Stimulated activated naive CD4-positive, alpha-beta T cell treated with Interleukin-2 at 50 U/mL for 16 hours (primary cell): ENCODE results near the gene TEX261.
"Not testable (repeated sequence)": the region's sequence is repeated elsewhere in the genome, so short reads cannot be mapped to it uniquely, and the experiment has no call there.

Source experiments
- DNase-seq: peaks from one replicate; lab custom pipeline; 2025; lab: John Stamatoyannopoulos, UW

The TEX261 gene

DNA sequence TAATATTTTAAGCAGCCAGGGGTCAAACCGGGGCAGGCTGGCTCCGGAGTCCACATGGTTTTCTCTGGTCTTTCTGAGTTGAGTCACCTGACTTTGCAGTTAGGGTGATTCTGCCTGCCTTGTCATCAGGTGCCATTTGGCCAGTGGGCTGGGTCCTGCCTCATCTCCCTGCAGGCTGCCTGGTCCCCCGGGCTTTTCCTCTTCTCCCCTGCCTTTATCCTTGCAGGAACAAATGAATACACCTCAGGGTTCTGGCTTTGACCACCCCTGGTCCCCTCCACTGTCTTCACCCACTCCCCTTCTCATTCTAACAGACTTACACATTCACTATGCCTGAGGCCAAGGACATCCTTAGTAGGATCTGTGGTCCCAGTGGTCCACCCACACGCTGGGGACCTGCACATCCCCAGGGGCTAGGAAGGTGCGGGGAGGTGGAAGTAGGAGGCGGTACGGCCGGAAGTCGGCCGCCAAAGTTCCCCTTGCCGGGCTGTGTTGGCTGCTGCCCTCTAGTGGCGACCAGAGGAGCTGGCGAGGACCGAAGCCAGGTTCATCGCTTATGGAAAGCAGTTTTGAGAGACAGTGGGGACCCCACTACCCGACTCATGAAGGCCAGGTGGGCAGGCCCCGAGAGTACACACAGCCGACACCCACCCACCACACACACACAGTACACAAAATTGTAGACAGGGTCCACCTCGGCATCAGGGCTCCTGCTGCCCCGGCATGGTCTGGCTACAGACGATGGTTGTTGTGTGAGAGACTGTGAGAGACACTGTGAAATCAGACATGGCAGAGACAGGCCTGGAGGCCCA is 6.3 kb upstream of the TEX261 start:
- peak; percentile 73 for DNase-seq

DNA sequence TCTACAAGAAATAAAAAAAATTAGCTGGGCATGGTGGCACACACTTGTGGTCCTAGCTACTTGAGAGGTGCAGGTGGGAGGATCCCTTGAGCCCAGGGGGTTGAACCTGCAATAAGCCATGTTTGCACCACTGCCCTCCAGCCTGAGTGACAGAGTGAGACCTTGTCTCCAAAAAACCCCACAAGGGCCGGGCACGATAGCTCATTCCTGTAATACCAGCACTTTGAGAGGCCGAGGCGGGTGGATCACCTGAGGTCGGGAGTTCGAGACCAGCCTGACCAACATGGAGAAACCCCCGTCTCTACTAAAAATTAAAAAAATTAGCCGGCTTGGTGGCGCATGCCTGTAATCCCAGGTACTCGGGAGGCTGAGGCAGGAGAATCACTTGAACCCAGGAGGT is 5.3 kb upstream of the TEX261 start:
- not testable (repeated sequence) for DNase-seq

DNA sequence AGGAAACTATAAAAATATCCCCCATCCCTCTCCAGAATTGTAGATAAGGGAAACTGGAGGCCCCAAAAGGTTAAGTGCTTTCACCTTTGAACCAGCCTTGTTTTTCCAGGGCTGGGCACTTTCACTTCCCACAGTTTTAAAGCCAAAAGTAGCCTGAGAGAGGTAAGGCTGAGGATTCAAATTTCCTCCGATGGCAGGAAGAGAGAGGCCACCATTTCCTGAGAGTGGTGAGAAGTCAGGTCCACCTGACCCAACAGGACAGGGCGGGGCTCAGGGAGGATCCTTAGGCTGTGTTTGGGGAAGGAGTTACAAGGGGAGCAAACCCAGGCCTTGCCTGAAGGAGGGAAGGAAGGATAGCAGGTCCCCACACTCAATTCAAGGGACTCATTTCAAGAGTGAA is 4.7 kb upstream of the TEX261 start:
- no peak for DNase-seq

DNA sequence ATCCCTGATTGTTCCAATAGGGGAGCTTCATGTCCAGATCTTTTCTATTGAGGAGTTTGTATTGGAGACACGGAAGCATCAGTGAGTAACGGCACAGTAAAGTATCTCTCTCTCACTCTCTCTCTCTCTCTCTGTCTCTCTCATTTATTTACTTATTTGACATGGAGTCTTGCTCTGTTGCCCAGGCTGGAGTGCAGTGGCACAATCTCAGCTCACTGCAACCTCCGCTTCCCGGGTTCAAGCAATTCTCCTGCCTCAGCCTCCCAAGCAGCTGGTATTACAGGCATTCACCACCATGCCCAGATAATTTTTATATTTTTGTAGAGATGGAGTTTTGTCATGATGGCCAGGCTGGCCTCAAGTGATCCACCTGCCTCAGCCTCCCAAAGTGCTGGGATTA is 4.2 kb upstream of the TEX261 start:
- DNase-seq, result not testable (repeated sequence)

DNA sequence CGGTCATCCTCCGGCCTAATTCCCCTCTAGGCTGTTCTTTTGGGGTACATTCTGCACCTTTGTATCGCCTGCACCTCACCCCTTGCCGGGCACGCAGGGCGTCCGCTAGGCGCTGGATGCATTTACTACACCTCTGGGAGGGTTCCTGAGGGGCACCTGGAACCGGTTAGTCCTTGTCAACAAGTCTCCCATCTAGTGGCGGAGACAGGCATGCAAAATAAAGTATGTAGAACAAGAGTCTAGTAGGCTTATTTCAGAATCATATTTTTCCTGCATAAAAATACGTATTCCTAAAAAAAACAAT is 705 bp upstream of the TEX261 start:
- DNase-seq, result peak; percentile 37

DNA sequence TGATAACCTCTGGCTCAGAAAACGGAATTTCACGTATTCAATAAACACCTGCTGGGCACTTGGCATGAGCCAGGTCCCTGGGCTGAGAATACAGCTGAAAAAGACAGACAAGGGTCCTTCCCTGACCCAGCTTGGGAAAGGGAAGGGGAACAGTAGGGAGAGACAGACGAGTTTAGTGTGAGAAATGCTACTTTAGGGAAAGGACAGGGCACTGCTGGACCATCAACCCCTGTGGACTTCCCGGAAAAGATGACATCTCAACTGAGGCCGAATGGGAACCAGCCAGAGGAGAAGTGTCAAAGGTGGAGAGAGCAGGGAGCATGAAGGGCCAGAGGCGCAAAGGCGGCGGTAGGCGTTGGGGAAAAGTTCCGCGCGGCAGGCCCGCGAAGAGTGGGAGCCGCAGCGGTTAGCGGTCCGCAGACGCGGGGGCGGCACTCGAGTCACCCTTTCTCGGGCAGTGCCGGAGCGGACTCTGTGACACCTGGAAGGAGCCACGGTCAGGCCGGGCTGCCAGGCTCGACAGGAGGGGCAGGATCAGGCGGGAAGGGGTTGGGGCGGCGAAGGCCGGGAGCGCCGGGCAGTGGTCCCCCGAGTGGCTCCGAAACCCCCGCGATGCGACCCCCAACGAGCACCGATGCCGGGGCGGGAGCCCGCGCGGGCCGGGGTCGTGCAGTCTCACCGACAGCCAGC is 519 bp downstream of the TEX261 start:
- peak; percentile 53 for DNase-seq

DNA sequence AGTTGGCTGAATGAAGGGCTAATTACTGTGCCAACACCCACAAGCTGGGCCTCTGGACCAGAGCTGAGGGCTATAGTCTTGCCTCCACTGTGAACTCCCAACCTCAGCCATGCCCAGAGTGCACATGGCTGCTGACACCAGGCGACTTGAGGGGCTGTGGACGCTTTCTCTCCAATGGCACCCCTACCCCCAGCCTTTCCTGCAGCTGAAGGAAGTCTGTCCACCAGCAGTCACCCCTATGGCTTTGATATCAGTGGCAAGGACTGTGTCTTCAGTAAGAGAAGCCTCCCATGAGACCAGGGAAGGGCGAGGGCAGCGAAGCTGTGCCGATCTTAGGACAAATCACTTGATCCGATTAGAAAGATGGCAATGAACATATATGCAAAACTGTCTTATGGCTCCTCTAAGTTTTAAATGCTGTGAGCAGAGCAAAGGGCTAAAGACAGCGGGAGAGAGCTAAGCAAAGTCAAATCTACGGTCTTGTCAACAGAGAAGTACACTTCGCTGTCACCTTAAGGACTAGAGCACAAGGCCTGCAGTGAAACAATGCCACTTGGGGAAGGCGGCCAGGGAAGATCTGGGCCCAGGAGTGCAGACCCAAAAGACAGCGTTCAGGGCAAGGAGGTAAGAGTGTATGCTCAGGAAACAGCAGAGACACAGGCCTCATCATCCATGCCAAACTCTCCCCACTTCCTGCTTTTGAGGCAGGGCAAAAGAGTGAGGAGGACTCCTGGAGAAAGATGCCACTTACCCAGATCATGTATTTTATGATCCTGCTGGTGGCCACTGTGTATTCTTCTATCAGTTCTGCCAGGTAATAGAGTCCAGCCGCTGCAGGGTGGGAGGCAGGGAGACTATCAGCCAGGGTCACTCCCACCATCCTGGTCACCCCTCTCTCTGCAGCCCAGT is 1.5 kb downstream of the TEX261 start:
- DNase-seq, result no peak

DNA sequence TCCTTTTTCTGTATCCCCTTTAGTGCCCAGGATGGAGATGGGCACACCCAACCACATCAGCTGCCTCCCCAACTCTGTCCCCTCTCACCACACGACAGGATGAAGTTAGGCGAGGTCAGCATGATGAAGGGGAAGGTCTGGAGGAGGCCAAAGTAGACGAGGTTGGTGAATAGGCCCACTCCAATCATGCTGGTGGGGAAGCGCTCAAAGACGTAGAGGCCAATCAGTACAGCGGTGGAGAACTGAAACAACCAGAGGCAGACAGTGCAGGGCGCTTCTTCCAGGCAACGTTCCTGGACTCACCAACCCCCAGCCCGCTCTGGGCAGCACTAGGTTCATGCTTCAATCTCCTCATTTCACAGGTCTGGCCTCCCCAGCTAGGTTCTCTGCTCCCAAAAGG is 2.9 kb downstream of the TEX261 start:
- no peak for DNase-seq

DNA sequence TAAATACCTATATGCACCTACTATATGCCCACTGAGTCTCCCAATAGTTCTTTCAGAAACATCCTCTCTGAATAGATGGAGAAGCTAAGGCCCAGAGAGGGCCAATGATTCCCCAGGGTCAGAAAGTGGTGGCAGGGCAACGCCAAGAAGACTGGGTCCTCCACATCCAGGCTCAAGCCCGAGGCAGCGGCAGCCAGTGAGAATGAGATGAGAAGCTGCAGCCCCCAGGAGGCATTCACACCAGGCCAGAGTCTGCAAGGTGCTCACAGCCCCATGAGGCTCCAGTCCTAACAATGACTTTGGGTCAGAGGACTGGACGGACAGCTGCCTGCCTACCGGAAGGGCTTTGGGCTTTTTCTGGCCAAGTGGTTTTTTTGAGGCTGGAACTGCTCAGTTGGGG is 3.5 kb downstream of the TEX261 start:
- no peak for DNase-seq

DNA sequence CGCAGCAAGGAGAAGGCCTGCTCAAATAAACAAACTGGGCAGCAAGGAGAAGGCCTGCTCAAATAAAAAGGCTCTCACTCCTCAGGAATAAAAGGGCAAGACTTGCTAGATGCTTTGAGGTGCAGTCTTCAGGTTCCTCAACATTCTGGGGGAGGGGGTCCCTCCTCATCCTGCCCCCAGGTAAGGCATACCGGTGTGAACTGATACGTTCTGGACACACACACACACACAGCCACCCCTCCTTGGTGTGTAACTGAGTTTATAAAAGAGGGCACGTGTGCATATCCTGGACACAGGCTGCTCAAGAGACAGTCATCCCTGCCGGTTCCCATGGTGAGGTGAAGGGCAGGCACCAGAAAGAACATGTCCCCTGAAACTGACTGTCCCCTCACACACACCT is 4.5 kb downstream of the TEX261 start:
- DNase-seq, result no peak

DNA sequence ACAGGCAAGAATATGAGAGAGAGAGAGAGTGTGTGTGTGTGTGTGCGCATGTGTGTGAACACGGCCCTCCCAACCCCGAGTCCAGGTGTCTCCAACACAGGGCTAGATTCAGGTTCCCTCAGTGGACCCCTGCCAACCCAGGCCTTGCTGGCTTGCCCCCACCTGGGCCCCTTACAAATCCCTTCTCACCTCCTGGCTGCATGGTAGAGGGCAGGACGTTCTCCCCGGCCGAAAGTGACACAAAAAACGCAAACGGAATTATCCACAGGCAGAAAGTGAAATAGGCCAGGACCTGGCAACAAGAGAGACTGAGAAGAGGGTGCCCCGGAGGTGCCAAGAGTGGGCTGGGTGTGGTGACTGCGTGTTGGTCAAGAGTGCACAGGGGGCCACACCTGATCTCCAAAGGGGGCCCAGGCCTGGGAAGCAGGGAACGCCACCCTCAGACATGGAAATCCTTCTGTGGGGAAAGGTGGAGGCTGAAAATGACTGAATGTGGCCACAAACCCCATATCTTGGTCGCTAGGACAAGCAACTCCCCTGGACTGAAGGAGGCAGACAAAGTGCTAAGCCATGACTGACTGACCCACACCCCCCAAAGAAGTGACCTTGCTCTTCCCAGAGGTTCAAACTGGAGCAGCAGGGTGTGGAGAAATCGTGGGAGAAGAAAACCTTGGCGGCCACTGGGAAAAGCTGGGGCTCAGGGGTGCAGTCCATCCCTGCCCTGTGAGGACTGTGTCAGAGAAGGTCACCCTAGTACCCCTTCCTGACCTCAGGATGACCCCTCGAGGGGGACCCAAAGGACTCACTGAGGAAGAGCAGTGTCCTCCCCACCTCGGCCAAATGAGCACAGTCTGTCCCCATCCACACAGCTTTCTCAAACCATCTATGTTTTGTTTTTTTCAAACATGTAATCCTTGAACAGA is 5.7 kb downstream of the TEX261 start:
- no peak for DNase-seq

DNA sequence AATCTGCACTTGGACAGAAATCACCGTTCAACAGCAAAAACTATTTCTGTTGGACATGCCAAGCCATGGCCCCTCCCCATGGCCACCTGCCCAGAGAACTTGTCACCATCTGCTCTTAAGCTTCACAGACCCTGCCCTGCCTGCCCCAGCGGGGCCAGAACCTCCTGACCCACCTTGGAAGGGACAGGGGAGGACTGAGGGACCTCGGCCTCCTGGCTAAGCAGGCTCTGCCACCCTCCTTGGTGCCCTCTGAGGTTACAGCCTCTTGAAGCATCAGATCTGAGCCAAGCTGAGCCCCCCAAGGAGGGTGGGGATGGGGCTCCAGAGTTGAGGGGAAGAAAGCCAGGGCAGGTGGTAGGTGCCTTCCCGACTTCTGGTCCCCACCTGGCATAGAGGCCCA is 6.5 kb downstream of the TEX261 start:
- no peak for DNase-seq

DNA sequence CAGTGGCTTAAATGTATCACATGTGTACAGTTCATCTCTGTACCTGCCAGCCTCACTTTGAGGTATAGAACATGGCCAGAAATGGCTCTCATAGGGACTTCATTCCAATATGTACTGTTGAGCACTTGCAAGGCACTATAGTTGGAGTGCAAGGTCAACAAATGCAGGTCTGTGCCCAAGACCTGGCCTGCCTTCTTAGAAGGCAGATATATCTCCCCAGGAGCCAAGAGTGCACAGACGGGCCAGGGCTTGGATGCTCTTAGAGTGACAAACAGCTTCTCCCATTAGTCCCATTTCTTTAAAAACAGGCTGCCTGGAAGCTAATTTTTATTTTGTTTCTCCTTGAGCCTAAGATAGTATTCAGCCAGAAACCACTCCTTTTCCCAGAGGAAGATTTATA is 7.3 kb downstream of the TEX261 start:
- no peak for DNase-seq

DNA sequence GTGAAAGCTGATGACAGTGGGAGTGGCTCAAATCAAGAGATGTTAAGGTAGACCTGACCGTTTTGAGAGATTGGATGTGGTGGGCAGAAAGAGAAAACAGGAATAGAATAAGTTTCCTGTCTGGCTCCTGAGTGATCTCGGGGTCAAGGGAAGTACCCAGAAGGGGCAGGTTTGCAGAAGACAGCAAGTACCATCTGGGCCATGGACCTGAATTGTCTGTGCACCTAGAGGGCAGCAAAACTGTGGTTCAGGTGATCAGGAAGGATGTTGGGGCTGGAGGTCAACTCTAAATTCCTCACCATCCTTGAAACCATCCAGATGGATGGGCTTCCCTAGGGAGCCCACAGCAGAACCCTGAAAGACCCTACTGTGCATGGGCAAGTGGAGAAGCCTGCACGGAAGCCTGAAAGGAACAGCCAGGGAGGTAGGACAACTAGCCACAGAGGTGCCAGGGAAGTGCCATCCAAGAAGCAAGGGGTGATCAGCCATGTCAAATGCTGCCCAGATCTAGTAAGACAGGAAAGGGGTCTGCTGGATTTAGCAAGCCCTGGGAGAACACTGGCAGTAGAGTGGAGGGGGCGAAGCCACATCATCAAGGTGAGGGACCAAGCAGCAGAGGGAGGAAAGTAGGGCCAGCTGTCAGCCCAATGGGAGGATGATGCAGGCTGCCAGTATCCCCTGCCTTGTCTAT is 8.0 kb downstream of the TEX261 start:
- no peak for DNase-seq

DNA sequence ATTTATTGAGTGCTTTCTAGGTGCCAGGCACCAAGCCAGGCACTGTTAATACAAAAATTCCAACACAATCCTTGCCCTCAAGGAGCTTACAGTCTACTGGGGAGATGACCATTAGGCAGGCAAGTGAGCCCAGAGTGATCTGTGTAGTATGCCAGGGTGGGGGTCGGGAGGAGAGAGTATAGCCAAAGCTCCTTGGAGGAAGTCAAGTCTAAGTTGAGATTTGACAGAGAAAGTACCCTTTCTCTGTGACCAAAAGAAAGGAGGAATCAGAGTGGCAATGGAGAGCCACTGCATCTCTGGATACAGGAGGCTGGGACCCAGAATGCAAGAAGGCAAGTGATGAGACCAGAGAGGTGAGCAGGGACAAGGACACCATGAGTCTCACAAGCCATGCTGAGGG is 8.7 kb downstream of the TEX261 start:
- DNase-seq, result no peak

DNA sequence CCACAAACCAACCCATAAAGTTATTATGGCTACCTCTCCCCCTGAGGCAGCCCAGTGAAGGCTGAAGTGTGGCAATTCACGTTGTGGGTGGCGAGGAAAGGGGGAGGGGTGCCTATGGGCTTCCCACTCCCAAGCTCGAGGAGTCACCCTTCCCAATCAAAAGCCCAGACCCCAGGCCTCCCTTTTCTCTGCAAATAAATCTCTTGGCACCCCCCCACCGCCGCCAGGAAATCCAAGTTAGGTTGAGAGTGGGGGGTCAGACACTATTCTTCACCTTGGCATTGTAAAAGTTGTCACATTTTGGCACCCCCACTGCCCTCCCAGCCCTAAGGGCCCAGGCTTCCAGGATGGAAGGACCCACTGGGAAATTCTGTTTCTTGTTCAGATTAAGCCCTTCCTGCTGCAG is 9.4 kb downstream of the TEX261 start:
- no peak for DNase-seq

DNA sequence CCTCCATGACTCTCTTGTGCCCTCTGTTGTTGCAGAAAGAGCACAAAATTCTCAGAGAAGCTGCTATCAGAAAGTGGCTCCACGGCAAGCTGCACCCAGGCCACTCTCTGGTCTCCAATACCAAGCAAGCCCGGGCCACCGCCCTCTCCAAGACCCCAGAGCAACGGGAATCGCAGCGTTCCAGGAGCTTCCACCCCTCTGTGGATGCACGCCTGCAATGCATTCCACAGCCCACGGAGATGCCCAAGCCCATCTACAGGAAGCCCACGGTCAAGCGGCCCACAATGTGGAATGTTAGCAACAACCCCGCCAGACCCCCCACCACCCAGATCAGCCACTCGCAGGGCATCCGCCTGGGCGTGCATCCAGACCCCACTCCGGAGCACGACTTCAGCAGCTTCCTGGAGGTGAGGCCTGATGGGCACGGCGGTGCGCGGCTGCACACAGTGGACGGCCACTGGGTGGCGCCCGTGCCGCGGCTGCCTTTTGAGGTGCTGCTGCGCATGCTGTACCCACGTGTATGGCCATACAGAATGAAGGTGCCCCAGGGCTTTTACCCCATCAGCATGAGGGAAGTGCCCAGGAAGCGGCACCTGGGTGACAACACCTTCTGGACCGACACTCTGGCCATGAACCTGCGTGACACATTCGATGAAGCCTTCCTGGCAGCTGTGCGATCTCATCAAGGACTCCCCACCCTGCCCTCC is 9.9 kb downstream of the TEX261 start:
- peak; percentile 64 for DNase-seq

DNA sequence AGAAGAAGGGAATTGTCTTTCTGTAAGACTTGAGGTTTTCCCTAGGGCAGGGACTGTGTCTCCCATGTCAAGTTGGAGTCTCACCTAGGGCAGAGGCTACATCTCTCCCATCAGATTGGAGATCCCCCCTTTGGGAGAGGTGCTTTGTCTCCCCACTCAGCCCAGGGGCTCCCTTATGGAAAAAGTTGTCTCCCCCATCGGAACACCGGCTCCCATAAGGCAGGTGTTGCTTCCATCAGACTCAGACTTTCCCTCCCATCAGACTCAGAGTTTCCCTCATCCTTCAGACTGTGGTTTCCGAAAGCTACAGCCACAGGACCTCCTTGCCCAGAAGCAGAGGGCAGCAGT is 10.5 kb downstream of the TEX261 start:
- DNase-seq, result no peak

DNA sequence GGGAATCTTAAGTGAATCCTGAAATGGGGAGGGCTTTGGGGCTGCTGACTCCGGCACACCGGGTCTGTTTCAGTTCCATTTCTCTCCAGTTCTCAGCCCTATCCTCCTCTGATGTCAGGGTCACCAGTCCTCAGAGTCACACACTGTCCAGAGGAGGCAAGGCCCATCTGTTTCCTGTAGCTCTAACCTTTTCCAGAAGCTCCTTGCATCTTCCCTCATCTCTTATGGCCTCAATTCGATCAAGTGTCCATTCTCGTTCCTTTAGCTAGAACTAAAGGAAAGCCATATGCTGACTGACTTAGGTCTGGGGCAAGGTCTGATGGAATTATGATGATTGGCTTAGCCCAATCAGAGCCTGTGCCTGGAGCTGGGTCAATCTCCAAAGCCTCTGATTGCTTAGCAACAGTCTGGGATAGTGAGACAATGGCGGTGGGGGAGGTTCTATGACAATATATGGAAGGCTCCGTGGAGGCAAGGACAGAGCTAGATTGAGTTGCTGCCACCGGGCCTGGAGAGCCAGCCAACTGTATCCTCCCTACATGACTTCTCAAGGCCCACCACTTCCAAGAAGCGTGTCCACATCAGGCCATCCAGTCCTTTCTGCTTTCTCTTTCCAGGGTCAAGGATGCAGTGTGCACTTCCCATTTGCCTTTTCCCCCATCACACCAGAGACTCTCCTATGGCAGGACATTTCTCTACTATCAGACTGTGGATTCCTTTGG is 11.0 kb downstream of the TEX261 start:
- DNase-seq, result no peak

DNA sequence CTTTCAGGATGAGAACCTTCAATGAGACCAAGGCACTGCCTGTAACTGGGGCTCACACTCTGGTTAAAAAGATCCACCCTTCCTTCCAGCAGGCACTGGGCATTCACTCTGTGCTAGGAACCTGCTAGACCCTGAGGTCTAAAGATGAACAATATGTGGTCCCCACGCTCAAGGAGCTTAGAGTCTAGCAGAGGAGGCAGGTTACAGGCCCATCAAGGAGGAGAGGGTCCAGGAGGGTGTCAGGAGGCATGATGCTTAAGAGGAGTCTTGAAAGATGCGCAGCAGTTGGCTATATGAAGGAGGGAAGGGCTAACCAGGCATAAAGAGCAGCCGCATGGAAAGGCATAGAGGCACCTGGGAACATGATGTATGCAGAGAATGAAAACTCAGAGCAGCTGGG is 11.7 kb downstream of the TEX261 start:
- DNase-seq, result no peak
